GM12873 (cell line): Measurements from ENCODE around the gene EEF1E1.

ENCODE experiments used
- CTCF ChIP-seq: IDR thresholded peaks from 2 replicates; pipeline ENCODE4 v1.5.1; 2012; ENCODE audit warnings: low read depth, mild to moderate bottlenecking, moderate library complexity, low read length, control low read depth; ENCODE audit not compliant: insufficient read depth; ENCODE audit errors: missing control alignments

The EEF1E1 gene

GRCh38 chr6:8070718-8071117 is 31.6 kb downstream of the EEF1E1 start:
- TF ChIP-seq CTCF: no peak

- no peak for TF ChIP-seq CTCF
Observed at GRCh38 chr6:8069631-8070284, 32.6 kb downstream of the EEF1E1 start.

GRCh38 chr6:8069151-8069550 is 33.2 kb downstream of the EEF1E1 start:
- TF ChIP-seq CTCF: no peak

- peak; percentile 44 for TF ChIP-seq CTCF
Observed at GRCh38 chr6:8066108-8066507, 36.2 kb downstream of the EEF1E1 start.

GRCh38 chr6:8065519-8065911 is 36.8 kb downstream of the EEF1E1 start:
- TF ChIP-seq CTCF: no peak

GRCh38 chr6:8064638-8065518 is 37.5 kb downstream of the EEF1E1 start:
- no peak for TF ChIP-seq CTCF
